GM23248 (cell line): ENCODE results near the gene SEC16A. TPM values are rescaled to one million over a fixed set of nuclear protein-coding genes. Genes with fewer than 3 reads are reported as not detected.

Experiments used
- DNase-seq: peaks from one replicate; pipeline ENCODE4 v3.0.0-alpha.2; 2015
- H2AFZ ChIP-seq: fragments of 200-600 bp; sonication (generic); 2 replicates; pipeline ENCODE4 v1.6.1; 2016; ENCODE audit warnings: antibody characterized with exemption
- H3F3A ChIP-seq: fragments of 200-600 bp; sonication (generic); 2 replicates; pipeline ENCODE4 v1.6.1; 2016; ENCODE audit warnings: mild to moderate bottlenecking, antibody characterized with exemption, mixed run types; ENCODE audit not compliant: insufficient read depth
- H3K27ac ChIP-seq: fragments of 200-600 bp; sonication (generic); 2 replicates; pipeline ENCODE4 v1.5.1; 2016; ENCODE audit warnings: mild to moderate bottlenecking
- H3K27me3 ChIP-seq: fragments of 200-600 bp; sonication (generic); replicated peaks from 2 replicates; pipeline ENCODE4 v1.6.1; 2016; ENCODE audit warnings: mild to moderate bottlenecking; ENCODE audit not compliant: insufficient read depth
- H3K36me3 ChIP-seq: fragments of 200-600 bp; sonication (generic); 2 replicates; pipeline ENCODE4 v1.6.1; 2016; ENCODE audit warnings: low read depth, mild to moderate bottlenecking
- H3K4me1 ChIP-seq: fragments of 200-600 bp; sonication (generic); 2 replicates; pipeline ENCODE4 v1.6.1; 2016; ENCODE audit warnings: mild to moderate bottlenecking; ENCODE audit not compliant: insufficient read depth
- H3K4me2 ChIP-seq: fragments of 200-600 bp; sonication (generic); one replicate; pipeline ENCODE4 v1.6.1; 2016; ENCODE audit warnings: mild to moderate bottlenecking; ENCODE audit not compliant: unreplicated experiment
- H3K4me3 ChIP-seq: fragments of 200-600 bp; sonication (generic); 2 replicates; pipeline ENCODE4 v1.5.1; 2016; ENCODE audit warnings: mild to moderate bottlenecking
- H3K79me2 ChIP-seq: fragments of 200-600 bp; sonication (generic); 2 replicates; pipeline ENCODE4 v1.6.1; 2016; ENCODE audit warnings: mild to moderate bottlenecking; ENCODE audit not compliant: insufficient read depth
- H3K9ac ChIP-seq: fragments of 200-600 bp; sonication (generic); 2 replicates; pipeline ENCODE4 v1.6.1; 2016; ENCODE audit warnings: mild to moderate bottlenecking
- H3K9me2 ChIP-seq: fragments of 200-600 bp; sonication (generic); 2 replicates; pipeline ENCODE4 v1.6.1; 2016; ENCODE audit warnings: mixed run types, mild to moderate bottlenecking, moderate library complexity; ENCODE audit not compliant: insufficient read depth
- H3K9me3 ChIP-seq: fragments of 200-600 bp; sonication (generic); one replicate; pipeline ENCODE4 v1.6.1; 2017; ENCODE audit warnings: low read depth
- H4K20me1 ChIP-seq: fragments of 200-600 bp; sonication (generic); 2 replicates; pipeline ENCODE4 v1.6.0; 2016; ENCODE audit not compliant: insufficient read depth
- EZH2 ChIP-seq: fragments of 200-600 bp; sonication (generic); IDR thresholded peaks from 2 replicates; pipeline ENCODE4 v1.6.1; 2018; ENCODE audit warnings: antibody characterized with exemption, mild to moderate bottlenecking; ENCODE audit not compliant: insufficient read depth, poor library complexity, severe bottlenecking
- EZH2phosphoT487 ChIP-seq: fragments of 200-600 bp; sonication (generic); IDR thresholded peaks from 2 replicates; pipeline ENCODE4 v1.6.1; 2018; ENCODE audit warnings: antibody characterized with exemption, moderate library complexity, mild to moderate bottlenecking, low read depth; ENCODE audit not compliant: insufficient read depth
- WGBS, 2 experiments: methylation state at CpG; one replicate each; pipeline ENCODE4 v1.1.6; 2015 to 2017; ENCODE audit warnings: low lambda C conversion rate in 2 of 2, low coverage in 1 of 2; ENCODE audit errors: missing lambda C conversion rate in 2 of 2; 5-methylcytosine and 5-hydroxymethylcytosine counted together
- in situ Hi-C: fragments of 300-500 bp; cut with MboI; formaldehyde crosslinking; loops from 2 replicates; pipeline ENCODE4 v1.15.0; 2020
- polyA plus RNA-seq: library from polyadenylated mRNA; unstranded; fragments of >200 nt; fragmentation: Nextera tagmentation; extraction: Ambion mirVana; gene quantifications from 2 replicates; pipeline ENCODE4 v1.2.1, GENCODE V29; 2016
- total RNA-seq: library from RNA; depleted of rRNA; stranded (reverse); fragments of >200 nt; shearing (Covaris generic); gene quantifications from 2 replicates; pipeline ENCODE4 v1.2.3, GENCODE V29; 2014

Gene SEC16A
- total and polyA plus RNA-seq, 2 experiments from 2014 or later = 34.5 to 43.4 TPM

- H3K4me1 ChIP-seq = no peaks in the 10 kb centered on the region
- no peak overlapping the region for H3K27ac ChIP-seq
- TF ChIP-seq EZH2 = no peak
- no peak for TF ChIP-seq EZH2phosphoT487
- H3K4me3 ChIP-seq = no peak overlapping the region
- H3K79me2 ChIP-seq = no peaks in the 10 kb centered on the region
- no peaks in the 10 kb centered on the region for H3K27me3 ChIP-seq
- no peaks in the 10 kb centered on the region for H3K36me3 ChIP-seq
- no peaks in the 10 kb centered on the region for H3F3A ChIP-seq
- H3K9me2 ChIP-seq = no peaks in the 10 kb centered on the region
- no peak overlapping the region for H2AFZ ChIP-seq
- H3K9ac ChIP-seq = no peak overlapping the region
- DNase-seq = no peak
- no peaks in the 10 kb centered on the region for H3K9me3 ChIP-seq
- in situ Hi-C loops = no loop called here
- no peak overlapping the region for H3K4me2 ChIP-seq
- no peaks in the 10 kb centered on the region for H4K20me1 ChIP-seq
- 90 to 96% methylated on average over 26 to 40 of the region's 40 CpGs for WGBS, 2 experiments
These were observed 46.9 kb upstream of the SEC16A start for GRCh38 chr9:136529516-136530460.

DNA sequence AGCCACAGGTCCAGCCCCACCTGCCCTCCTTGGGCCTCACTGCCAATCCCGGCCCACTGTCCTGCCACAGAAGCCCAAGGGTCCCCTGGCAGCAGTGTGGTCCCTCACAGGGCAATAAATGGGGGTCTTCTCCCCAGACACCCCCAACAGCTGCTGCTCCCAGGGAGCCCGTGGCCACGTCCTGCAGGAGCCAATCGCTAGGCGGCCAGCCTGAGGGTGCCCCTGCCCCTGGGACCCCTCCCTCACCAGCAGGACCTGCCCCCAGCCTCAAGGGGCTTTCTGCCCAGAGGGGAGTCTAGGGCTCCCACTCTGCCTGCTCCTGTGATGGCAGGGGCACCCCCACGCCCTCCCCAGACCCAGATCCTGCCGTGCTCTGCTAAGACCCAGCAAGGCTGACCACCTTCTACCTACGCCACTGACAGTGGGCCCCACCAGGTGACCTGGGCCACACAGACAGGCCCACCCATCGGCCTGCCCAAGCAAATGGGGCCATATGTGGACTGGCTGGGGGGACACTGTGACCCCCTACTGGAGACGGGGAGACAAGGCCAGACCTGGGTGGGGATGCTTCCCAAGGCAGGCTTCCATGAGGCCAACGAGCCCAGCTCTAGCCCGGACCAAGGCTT lies 46.0 kb upstream of the SEC16A start:
- no peak overlapping the region for H3K4me3 ChIP-seq
- DNase-seq = no peak
- in situ Hi-C loops = no loop called here
- no peaks in the 10 kb centered on the region for H3K36me3 ChIP-seq
- H3F3A ChIP-seq = no peaks in the 10 kb centered on the region
- H3K9me3 ChIP-seq = no peaks in the 10 kb centered on the region
- no peaks in the 10 kb centered on the region for H3K4me1 ChIP-seq
- H3K79me2 ChIP-seq = no peaks in the 10 kb centered on the region
- no peaks in the 10 kb centered on the region for H4K20me1 ChIP-seq
- WGBS, 2 experiments = 85 to 95% methylated on average over 9 to 11 of the region's 12 CpGs
- H2AFZ ChIP-seq = no peak overlapping the region
- TF ChIP-seq EZH2 (no peak), EZH2phosphoT487 (no peak)
- H3K9ac ChIP-seq = no peak overlapping the region
- H3K27me3 ChIP-seq = no peaks in the 10 kb centered on the region
- no peaks in the 10 kb centered on the region for H3K9me2 ChIP-seq
- no peak overlapping the region for H3K4me2 ChIP-seq
- no peak overlapping the region for H3K27ac ChIP-seq

DNA sequence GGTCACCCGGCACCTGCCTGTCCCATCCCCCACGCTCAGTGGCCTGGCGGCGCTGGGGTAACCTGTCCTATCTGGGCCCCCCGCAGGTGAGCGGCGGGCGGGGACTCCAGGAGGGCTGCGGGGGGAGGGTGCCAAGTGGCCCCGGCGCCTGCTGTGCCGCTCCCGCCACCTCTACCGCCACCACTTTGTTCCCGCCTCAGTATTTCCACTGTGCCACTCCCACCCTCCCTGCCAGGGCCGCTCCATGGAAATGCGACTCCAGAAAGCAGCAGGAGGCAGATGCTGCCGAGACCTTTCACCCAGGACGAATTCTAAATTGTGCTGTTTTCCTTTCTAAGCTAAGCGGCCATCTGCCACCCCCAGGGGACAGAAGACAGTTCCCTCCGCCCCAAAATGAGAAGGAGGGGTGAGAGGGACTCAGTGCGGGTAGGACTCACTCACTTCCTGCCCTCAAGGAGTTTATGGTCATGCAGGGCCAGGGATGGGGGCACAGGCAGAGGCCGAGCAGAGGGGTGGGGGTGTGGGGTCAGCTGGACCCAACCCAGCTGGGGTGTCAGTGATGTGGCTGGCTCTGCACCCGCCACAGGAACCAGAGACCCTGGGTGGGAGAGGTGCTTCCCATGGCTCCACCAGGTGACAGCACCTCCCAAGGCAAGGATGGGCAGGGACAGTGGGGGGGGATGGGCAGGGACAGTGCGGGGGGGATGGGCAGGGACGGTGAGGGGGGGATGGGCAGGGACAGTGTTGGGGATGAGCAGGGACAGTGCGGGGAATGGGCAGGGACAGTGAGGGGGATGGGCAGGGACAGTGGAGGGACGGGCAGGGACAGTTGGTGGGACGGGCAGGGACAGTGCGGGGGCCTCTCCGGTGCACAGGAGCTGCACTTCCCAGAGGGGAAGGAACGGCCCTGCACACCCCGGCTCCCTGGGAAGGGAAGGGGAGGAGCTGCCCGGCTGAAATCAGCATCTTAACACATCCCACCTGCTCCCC lies 45.2 kb upstream of the SEC16A start:
- 67 to 72% methylated on average over 21 to 34 of the region's 34 CpGs for WGBS, 2 experiments
- Histone ChIP-seq H3K9ac (no peak overlapping the region), H3K4me1 (no peaks in the 10 kb centered on the region), H3K27me3 (no peaks in the 10 kb centered on the region), H4K20me1 (no peaks in the 10 kb centered on the region), H3K9me2 (no peaks in the 10 kb centered on the region), H3K4me2 (no peak overlapping the region), H3K4me3 (no peak overlapping the region), H3F3A (no peaks in the 10 kb centered on the region), H2AFZ (no peak overlapping the region), H3K36me3 (no peaks in the 10 kb centered on the region), H3K9me3 (no peaks in the 10 kb centered on the region), H3K27ac (no peak overlapping the region), H3K79me2 (no peaks in the 10 kb centered on the region)
- TF ChIP-seq EZH2phosphoT487 = no peak
- no peak for TF ChIP-seq EZH2
- in situ Hi-C loops = no loop called here
- DNase-seq = peak; percentile 60

- Histone ChIP-seq H3K9me2 (no peaks in the 10 kb centered on the region), H3K27ac (no peak overlapping the region), H3K79me2 (no peaks in the 10 kb centered on the region), H4K20me1 (no peaks in the 10 kb centered on the region), H3K9me3 (no peaks in the 10 kb centered on the region), H3K9ac (no peak overlapping the region), H3K4me3 (no peak overlapping the region), H3K27me3 (no peaks in the 10 kb centered on the region), H3F3A (no peaks in the 10 kb centered on the region), H3K4me2 (no peak overlapping the region), H3K36me3 (no peaks in the 10 kb centered on the region), H2AFZ (no peak overlapping the region), H3K4me1 (no peaks in the 10 kb centered on the region)
- in situ Hi-C loops = no loop called here
- DNase-seq = no peak
- WGBS, 2 experiments = 98% methylated on average over 20 of the region's 20 CpGs
- no peak for TF ChIP-seq EZH2
- no peak for TF ChIP-seq EZH2phosphoT487
These were observed 44.3 kb upstream of the SEC16A start for GRCh38 chr9:136527131-136527530.
